ENCODE results near the gene TMEM151B. TPM values are rescaled to one million over a fixed set of nuclear protein-coding genes. Genes with fewer than 3 reads are reported as not detected.

The TMEM151B gene
- total RNA-seq, 4 donors from 2014 or later = 0.14 to 3.8 (median 1.7) TPM

DNA sequence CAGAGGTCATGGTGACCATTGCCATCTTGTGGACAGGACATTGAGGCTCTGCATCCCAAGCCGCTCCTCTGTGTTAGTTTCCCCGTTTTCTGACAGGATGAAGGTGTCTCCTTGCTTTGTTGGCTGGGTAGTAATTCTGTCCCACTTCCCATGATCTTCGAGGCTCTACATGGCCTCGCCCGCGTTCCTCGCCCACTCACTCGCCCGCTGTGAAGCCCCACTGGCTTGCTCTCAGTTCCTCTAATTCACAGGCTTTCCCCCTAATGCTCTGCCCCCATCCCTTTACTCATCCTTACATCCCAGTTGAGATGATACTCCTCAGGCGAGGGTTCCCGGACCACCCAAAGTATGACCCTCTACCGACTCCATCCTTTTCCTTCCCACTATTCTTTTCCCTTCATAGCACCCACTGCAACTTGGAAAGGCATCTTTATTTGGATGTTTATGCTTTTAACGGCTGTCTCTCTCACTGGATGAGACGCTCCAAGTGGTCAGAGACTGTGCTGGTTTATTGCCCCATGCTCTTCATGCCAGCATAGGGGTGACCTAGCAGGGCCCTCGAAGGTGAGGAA is 12.4 kb upstream of the TMEM151B start:
- in situ Hi-C loops (cut with MboI; ENCODE audit: low pct_ligation_motif_present in 1 of 4, low pct_unique_long_range_greater_than_20kb in 1 of 4, low sequenced_read_pairs in 3 of 4) = no loop called here
- Histone ChIP-seq H3K27me3 (no peaks in the 10 kb centered on the region), H3K9me3 (no peaks in the 10 kb centered on the region), H3K27ac (peak overlapping the region; percentile 85 to 94 (median 91)), H3K4me3 (peak overlapping the region in 3 of 4 donors; percentile 72 to 76 (median 74)), H3K36me3 (peaks cover 0 to 24% (median 12%) of the 10 kb centered on the region in 4 donors), H3K4me1 (peaks cover 17 to 28% (median 22%) of the 10 kb centered on the region in 4 donors)
- no peak for DNase-seq
- WGBS, 2 donors (ENCODE audit: low coverage in 1 of 2) = 22 to 42% methylated on average over 7 to 15 of the region's 15 CpGs
- intact Hi-C loops (cut with DNase I; ENCODE audit: low total_unique reads) = no loop called here
- TF ChIP-seq POLR2A (IDR thresholded peaks at IDR 0.05) (peak; percentile 7), EP300 (IDR thresholded peaks at IDR 0.05; ENCODE audit: low read depth) (no peak)

DNA sequence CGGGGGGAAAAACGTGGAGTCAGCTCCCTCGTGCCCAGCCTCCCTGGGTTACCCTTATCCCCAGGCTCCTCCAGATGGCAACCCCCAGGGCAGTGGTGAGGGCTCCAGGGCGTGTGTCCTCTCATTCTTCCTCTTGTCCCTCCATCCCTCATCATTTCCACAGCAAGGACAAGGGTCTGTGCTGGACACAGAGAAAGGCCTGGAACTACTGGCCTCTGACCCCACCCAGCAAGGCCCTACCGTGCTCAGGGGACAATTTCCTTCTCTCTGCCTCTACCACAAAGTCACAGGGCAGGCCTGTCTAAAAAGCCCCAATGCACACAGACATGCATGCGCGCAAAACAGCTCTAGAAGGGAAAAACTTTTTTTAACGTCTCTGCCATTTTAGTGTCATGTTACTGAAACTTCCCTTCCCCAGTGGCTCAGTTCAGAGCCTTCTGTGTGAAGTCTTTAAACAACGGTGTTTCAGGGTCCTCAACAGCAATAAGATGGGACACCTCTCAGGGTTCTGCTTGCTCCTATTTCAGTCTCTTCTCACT is 11.9 kb upstream of the TMEM151B start:
- in situ Hi-C loops (cut with MboI; ENCODE audit: low pct_ligation_motif_present in 1 of 4, low pct_unique_long_range_greater_than_20kb in 1 of 4, low sequenced_read_pairs in 3 of 4) = no loop called here
- WGBS, 2 donors (ENCODE audit: low coverage in 1 of 2) = 70% methylated on average over 9 of the region's 9 CpGs; no CpG with 5 or more reads in 1 of the 2 donors
- Histone ChIP-seq H3K27ac (peak overlapping the region in 3 of 4 donors; percentile 85 to 93 (median 89)), H3K27me3 (no peaks in the 10 kb centered on the region), H3K9me3 (no peaks in the 10 kb centered on the region), H3K4me1 (peaks cover 21 to 34% (median 27%) of the 10 kb centered on the region in 4 donors), H3K4me3 (no peak overlapping the region), H3K36me3 (peaks cover 0 to 18% (median 9%) of the 10 kb centered on the region in 4 donors)
- TF ChIP-seq POLR2A (IDR thresholded peaks at IDR 0.05) (no peak), EP300 (IDR thresholded peaks at IDR 0.05; ENCODE audit: low read depth) (no peak), POLR2AphosphoS5 (IDR thresholded peaks at IDR 0.05) (no peak)
- TF ChIP-seq, protein P1, sequence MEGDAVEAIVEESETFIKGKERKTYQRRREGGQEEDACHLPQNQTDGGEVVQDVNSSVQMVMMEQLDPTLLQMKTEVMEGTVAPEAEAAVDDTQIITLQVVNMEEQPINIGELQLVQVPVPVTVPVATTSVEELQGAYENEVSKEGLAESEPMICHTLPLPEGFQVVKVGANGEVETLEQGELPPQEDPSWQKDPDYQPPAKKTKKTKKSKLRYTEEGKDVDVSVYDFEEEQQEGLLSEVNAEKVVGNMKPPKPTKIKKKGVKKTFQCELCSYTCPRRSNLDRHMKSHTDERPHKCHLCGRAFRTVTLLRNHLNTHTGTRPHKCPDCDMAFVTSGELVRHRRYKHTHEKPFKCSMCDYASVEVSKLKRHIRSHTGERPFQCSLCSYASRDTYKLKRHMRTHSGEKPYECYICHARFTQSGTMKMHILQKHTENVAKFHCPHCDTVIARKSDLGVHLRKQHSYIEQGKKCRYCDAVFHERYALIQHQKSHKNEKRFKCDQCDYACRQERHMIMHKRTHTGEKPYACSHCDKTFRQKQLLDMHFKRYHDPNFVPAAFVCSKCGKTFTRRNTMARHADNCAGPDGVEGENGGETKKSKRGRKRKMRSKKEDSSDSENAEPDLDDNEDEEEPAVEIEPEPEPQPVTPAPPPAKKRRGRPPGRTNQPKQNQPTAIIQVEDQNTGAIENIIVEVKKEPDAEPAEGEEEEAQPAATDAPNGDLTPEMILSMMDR (IDR thresholded peaks at IDR 0.05) = no peak
- no peak for DNase-seq
- intact Hi-C loops (cut with DNase I; ENCODE audit: low total_unique reads) = no loop called here

DNA sequence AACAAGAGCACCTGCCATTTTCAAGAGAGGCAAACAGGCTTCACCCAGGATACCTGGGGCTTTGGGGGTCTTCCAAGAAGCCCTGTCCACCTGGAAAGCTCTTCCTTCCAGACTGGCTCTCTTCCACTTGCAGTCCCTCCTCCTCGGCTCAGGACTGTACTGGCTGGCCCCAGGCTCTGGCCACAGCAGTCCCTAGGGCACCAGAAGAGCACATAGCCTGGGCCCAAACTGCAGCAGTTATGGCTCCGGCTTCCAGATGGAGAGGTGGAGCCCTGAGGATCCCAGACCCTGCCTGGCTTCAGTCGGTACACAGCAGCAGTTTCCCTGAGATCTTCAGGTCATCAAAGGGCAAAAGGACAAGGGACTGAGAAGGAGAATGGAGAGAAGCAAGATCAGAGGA is 11.3 kb upstream of the TMEM151B start:
- WGBS, 2 donors (ENCODE audit: low coverage in 1 of 2) = 88 to 100% methylated on average over 1 to 3 of the region's 3 CpGs
- H3K36me3 ChIP-seq = peaks cover 0 to 13% (median 6%) of the 10 kb centered on the region in 4 donors
- TF ChIP-seq POLR2AphosphoS5 (IDR thresholded peaks at IDR 0.05) (no peak), POLR2A (IDR thresholded peaks at IDR 0.05) (no peak)
- H3K27me3 ChIP-seq = no peaks in the 10 kb centered on the region
- no peak overlapping the region for H3K4me3 ChIP-seq
- no peak overlapping the region for H3K27ac ChIP-seq
- no peaks in the 10 kb centered on the region for H3K9me3 ChIP-seq
- no peak for DNase-seq
- intact Hi-C loops (cut with DNase I; ENCODE audit: low total_unique reads) (no loop called here), in situ Hi-C loops (cut with MboI; ENCODE audit: low pct_ligation_motif_present in 1 of 4, low pct_unique_long_range_greater_than_20kb in 1 of 4, low sequenced_read_pairs in 3 of 4) (no loop called here)
- peaks cover 27 to 39% (median 32%) of the 10 kb centered on the region in 4 donors for H3K4me1 ChIP-seq

DNA sequence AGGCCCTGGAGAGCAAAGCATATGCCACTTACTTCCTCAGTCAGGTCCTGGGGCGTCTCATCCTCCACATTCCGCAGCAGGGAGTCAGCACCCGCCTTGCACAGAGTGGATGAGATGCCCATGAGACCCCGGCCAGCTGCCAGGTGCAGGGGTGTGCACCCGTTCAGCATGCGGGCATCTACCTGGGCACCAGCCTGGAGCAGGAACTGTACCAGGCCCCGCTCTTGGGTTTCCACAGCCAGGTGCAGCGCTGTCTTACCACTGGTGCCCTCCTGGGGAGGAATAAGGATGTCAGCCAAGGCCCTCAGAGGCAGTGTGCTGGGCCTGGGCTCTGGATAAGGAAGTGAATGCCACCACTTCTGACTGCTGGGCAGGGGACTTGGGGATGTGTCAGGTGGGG is 10.2 kb upstream of the TMEM151B start:
- in situ Hi-C loops (cut with MboI; ENCODE audit: low pct_ligation_motif_present in 1 of 4, low pct_unique_long_range_greater_than_20kb in 1 of 4, low sequenced_read_pairs in 3 of 4) (loop anchor here in 1 of 4 donors (10.0 kb wide), 1 partner anchor 75 kb away; no protein-coding TSS in a partner anchor), intact Hi-C loops (cut with DNase I; ENCODE audit: low total_unique reads) (no loop called here)
- H3K27me3 ChIP-seq = no peaks in the 10 kb centered on the region
- no peak overlapping the region for H3K4me3 ChIP-seq
- H3K36me3 ChIP-seq = peaks cover 0 to 4% (median 0%) of the 10 kb centered on the region in 4 donors
- no peak overlapping the region for H3K27ac ChIP-seq
- DNase-seq = no peak
- 81% methylated on average over 4 of the region's 8 CpGs; no CpG with 5 or more reads in 1 of the 2 donors for WGBS, 2 donors (ENCODE audit: low coverage in 1 of 2)
- TF ChIP-seq POLR2AphosphoS5 (IDR thresholded peaks at IDR 0.05) (no peak), POLR2A (IDR thresholded peaks at IDR 0.05) (no peak), EP300 (IDR thresholded peaks at IDR 0.05; ENCODE audit: low read depth) (no peak)
- TF ChIP-seq, protein P1 (IDR thresholded peaks at IDR 0.05) = no peak
- H3K4me1 ChIP-seq = peaks cover 28 to 49% (median 42%) of the 10 kb centered on the region in 4 donors
- no peaks in the 10 kb centered on the region for H3K9me3 ChIP-seq

Data from transverse colon (tissue), 4 donors.